HG03558 (cell line): Measurements from ENCODE around the gene DPM1.
"Not testable (repeated sequence)": the region's sequence is repeated elsewhere in the genome, so short reads cannot be mapped to it uniquely, and the experiment has no call there.

Source experiments
- ATAC-seq: cut with Tn5 transposase; IDR thresholded peaks from one replicate; pipeline ENCODE4 v1.9.1; 2021; ENCODE audit warnings: moderate number of reproducible peaks; ENCODE audit not compliant: unreplicated experiment; ENCODE audit errors: extremely low read depth

DPM1 gene

GRCh38 chr20:50980851-50981713 lies 22.8 kb upstream of the DPM1 start:
- no peak for ATAC-seq

GRCh38 chr20:50980071-50980681 lies 21.8 kb upstream of the DPM1 start:
- no peak for ATAC-seq

- not testable (repeated sequence) for ATAC-seq
Measured at GRCh38 chr20:50978533-50978932, 20.2 kb upstream of the DPM1 start.

- no peak for ATAC-seq
Measured at GRCh38 chr20:50977066-50978021, 19.0 kb upstream of the DPM1 start.

- ATAC-seq = no peak
Measured at GRCh38 chr20:50975701-50976330, 17.5 kb upstream of the DPM1 start.

- no peak for ATAC-seq
Measured at GRCh38 chr20:50969912-50970311, 11.6 kb upstream of the DPM1 start.

GRCh38 chr20:50969435-50969834 lies 11.1 kb upstream of the DPM1 start:
- no peak for ATAC-seq

- ATAC-seq = no peak
Measured at GRCh38 chr20:50968289-50968688, 10.0 kb upstream of the DPM1 start.

GRCh38 chr20:50967586-50967985 lies 9.3 kb upstream of the DPM1 start:
- ATAC-seq = no peak

- ATAC-seq = no peak
Measured at GRCh38 chr20:50959543-50960126, 1.3 kb upstream of the DPM1 start.

GRCh38 chr20:50958615-50959542 lies 547 bp upstream of the DPM1 start, which contains the start of gene MOCS3:
TSS of gene MOCS3 (plus strand) at chr20:50958818. CDS start at chr20:50958843, 25 bp downstream.
- no peak for ATAC-seq

- ATAC-seq = no peak
Measured at GRCh38 chr20:50957276-50957675, 1.1 kb downstream of the DPM1 start.

GRCh38 chr20:50953821-50954220 lies 4.5 kb downstream of the DPM1 start:
- ATAC-seq = no peak

GRCh38 chr20:50953196-50953595 lies 5.1 kb downstream of the DPM1 start:
- ATAC-seq = no peak

GRCh38 chr20:50948132-50948785 lies 10.1 kb downstream of the DPM1 start:
- ATAC-seq = no peak

- ATAC-seq = no peak
Measured at GRCh38 chr20:50943069-50943468, 15.3 kb downstream of the DPM1 start.

- ATAC-seq = no peak
Measured at GRCh38 chr20:50933589-50933988, 24.7 kb downstream of the DPM1 start.

GRCh38 chr20:50932691-50933280 lies 25.5 kb downstream of the DPM1 start:
- ATAC-seq = no peak
